GM18499 (cell line): Measurements from ENCODE around the gene ULK4.
"Not testable (repeated sequence)": the region's sequence is repeated elsewhere in the genome, so short reads cannot be mapped to it uniquely, and the experiment has no call there.

Experiments
- ATAC-seq: cut with Tn5 transposase; IDR thresholded peaks from one replicate; pipeline ENCODE4 v1.9.1; 2021; ENCODE audit warnings: moderate number of reproducible peaks; ENCODE audit not compliant: insufficient read depth, unreplicated experiment

The ULK4 gene

DNA sequence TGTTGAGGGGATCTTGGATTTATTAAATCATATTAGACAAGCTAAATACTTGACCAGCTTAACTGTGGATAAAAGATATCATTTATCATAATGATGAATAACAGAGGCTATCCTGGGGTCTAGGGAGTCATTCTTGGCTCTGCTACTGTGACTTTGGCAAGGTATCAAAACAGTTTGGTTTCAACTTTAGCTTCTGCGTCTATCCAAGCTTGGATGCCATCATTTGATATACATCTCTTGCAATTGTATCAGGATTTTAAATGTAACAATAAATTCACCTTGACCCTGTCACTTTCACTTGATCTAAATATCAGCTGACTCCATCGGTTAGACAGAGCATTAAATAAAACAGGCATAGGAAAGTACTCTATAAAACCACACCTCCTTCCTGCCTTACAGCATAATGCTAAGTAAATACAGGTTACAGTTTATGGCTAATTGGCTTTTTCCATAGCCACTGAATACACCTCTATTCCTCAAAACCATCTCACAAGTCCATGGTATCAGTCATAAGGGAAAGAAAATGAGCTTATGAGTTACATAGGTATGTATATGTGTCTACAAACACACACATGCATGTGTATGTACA, 499.7 kb downstream of the ULK4 start:
- ATAC-seq: no peak

GRCh38 chr3:41460736-41461135, 501.2 kb downstream of the ULK4 start:
- ATAC-seq: no peak

DNA sequence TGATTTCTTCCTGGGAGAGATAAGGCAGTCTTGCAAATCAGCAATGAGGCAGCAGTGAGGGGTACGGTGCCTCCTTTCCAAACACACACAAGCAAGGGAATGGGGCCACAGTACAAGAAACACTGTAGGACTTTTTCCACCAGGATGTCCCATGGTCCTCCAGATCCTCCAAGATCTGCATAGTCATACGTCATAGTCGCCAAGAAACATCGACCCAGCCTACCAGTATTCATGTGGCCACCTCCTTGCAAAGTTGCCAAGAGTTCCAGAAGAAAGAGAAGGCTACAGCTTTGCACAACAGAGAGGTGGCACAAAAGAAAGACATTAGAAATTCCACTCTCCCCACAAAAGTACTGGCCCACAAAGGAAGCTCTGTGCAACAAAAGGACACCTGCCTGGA, 504.7 kb downstream of the ULK4 start:
- no peak for ATAC-seq

- no peak for ATAC-seq
Observed at GRCh38 chr3:41456162-41456561, 505.7 kb downstream of the ULK4 start.

DNA sequence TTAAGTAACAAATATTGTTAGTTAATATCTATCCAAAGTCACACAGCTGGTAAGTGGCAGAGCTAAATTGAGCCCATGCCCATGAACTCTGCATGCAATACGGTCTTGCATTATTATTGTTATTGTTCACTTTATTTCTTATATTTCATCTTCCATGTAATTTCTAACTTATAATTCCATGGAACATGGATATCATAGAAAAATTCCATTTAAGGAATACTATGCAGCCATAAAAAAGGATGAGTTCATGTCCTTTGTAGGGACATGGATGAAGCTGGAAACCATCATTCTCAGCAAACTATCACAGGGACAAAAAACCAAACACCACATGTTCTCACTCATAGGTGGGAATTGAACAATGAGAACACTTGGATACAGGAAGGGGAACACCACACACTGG, 508.3 kb downstream of the ULK4 start:
- ATAC-seq: not testable (repeated sequence)

- no peak for ATAC-seq
Observed at GRCh38 chr3:41450416-41451231, 511.3 kb downstream of the ULK4 start.

DNA sequence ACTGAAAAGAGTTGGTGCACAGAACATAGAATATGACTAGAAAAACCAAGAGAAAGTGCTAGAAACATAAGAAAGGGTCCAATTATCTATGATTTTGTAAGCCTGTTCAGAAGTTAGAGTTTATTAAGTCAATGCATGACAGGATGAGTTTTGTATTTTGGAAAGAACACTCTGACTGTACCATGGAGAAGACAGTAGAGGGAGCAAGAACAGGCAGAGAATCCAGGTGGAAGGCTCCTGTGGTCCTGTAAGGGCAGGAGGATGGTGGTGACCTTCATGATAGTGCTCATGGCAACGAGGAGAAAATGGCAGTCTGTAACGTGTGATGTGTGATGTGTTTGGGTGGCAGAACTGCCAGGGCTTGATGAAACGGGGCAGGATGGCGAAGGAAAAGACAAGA, 513.5 kb downstream of the ULK4 start:
- no peak for ATAC-seq

DNA sequence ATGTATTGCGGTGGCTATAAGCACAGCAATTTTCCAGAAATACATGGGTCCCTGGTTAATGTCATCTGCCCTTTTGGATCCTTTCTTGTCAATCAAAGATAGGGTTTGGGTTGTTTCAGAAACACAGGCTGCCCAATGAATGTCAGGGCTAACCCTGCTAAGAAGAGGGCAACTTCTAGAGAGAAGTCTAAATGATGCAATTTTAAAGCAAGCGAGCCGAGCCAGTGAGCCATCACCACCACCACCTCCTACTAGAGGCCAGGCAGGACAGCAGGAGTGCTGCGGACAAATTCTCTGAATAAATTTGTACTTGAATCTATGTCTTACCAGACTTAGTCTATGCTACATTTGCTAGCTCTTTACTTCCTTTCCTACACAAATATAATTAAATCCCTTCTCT, 514.2 kb downstream of the ULK4 start:
- no peak for ATAC-seq

DNA sequence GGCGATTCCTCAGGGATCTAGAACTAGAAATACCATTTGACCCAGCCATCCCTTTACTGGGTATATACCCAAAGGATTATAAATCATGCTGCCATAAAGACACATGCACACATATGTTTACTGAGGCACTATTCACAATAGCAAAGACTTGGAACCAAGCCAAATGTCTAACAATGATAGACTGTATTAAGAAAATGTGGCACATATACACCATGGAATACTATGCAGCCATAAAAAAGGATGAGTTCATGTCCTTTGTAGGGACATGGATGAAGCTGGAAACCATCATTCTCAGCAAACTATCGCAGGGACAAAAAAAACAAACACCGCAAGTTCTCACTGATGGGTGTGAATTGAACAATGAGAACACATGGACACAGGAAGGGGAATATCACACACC, 515.6 kb downstream of the ULK4 start:
- ATAC-seq: not testable (repeated sequence)

- ATAC-seq: no peak
Observed at GRCh38 chr3:41441568-41441967, 520.3 kb downstream of the ULK4 start.

DNA sequence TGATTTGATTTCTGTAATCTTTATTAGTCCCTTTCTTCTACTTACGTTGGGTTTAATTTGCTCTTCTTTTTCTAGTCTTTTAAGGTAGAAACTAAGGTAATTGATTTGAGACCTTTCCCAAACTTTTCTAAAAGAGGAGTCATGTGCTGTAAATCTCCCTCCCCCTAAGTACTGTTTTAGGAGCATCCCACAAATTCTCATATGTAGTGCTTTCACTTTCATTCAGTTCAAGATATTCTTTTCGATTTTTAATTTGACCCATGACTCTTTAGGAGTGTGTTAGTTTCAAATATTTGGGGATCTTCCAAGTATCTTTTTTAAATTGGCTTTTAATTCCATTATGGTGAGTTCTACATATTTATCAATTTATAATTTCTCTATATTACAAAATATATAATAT, 520.8 kb downstream of the ULK4 start:
- no peak for ATAC-seq

DNA sequence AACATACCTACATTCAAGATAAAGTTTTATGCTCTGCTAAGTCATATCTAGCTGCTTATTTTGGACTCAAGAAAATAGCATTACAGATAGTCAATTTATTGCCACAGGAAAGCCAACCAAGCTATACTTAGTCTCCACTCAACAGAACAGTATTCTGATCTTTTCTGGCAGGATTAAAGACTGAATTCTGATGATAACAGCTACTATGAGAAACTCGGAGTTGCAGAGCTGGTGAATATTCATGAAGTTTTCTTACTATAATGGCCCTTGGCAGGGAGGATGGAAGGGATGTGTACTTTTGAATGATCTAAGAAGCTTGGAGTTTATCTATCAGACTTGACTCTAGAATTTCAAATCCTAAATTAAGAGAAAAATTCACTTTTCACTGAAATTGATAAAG, 524.9 kb downstream of the ULK4 start:
- no peak for ATAC-seq

- no peak for ATAC-seq
Observed at GRCh38 chr3:41434781-41435180, 527.1 kb downstream of the ULK4 start.

GRCh38 chr3:41431386-41431785, 530.5 kb downstream of the ULK4 start:
- ATAC-seq: no peak

DNA sequence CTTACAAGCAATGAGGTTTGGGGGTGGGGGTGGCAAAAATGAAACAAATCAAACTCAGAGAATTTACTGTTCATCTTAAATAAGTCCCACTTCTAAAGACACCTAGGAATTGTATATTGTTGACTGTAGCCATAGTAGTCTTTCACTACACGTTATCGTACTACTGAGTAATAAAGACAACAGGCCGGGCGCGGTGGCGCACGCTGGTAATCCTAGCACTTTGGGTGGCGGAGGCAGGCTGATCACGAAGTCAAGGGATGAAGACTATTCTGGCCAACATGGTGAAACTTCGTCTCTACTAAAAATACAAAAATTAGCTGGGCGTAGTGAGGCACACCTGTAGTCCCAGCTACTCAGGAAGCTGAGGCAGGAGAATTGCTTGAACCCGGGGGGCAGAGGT, 531.0 kb downstream of the ULK4 start:
- no peak for ATAC-seq

DNA sequence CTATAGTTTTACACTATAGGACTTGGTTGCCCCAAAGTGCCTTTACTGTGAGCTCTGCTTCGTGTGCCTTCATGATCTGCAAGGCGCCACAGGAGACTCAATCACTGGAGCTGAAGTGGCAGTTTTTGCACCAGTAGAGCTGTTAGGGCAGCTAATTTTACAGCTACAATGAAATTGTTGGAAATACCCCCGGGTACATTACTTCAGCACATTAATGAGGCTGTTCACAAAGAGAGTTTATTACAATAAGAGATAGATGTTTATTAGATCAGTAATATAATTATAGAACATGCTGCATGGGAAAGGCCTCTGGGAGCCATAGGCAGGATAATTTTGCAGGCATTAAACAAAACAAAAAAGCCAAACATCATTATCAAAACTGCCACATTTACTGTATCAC, 531.5 kb downstream of the ULK4 start:
- no peak for ATAC-seq

DNA sequence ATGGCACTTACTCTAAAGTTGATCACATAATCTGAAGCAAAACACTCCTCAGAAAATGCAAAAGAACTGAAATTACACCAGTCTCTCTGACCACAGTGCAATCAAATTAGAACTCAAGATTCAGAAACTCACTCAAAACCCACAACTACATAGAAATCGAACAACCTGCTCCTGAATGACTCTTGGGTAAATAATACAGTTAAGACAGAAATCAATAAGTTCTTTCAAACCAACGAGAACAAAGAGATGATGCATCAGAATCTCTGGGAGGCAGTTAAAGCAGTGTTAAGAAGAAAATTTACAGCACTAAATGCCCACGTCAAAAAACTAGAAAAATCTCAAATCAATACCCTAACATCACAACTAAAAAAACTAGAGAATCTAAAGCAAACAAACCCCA, 535.4 kb downstream of the ULK4 start:
- no peak for ATAC-seq

DNA sequence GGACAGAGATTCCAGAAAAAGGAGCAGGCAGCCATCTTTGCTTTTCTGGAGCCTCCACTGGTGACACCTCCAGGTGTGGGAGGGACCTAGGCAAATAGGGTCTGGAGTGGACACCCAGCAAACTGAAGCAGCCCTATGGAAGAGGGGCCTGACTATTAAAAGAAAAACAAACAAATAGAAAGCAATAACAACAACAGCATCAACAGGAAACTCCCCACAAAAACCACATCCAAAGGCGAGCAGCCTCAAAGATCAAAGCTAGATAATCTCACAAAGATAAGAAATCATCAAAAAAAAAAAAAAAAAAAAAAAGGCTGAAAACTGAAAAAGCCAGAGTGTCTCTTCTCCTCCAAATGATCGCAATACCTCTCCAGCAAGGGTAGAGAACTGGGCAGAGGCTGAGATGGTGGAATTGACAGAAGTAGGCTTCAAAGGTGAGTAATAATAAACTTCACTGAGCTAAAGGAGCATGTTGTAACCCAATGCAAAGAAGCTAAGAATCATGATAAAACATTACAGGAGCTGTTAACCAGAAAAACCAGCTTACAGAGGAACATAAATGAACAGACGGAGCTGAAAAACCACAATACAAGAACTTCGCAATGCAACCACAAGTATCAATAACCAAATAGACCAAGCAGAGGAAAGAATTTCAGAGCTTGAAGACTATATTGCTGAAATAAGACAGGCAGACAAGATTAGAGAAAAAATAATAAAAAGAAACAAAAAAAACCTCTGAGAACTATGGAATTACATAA, 537.2 kb downstream of the ULK4 start:
- no peak for ATAC-seq

DNA sequence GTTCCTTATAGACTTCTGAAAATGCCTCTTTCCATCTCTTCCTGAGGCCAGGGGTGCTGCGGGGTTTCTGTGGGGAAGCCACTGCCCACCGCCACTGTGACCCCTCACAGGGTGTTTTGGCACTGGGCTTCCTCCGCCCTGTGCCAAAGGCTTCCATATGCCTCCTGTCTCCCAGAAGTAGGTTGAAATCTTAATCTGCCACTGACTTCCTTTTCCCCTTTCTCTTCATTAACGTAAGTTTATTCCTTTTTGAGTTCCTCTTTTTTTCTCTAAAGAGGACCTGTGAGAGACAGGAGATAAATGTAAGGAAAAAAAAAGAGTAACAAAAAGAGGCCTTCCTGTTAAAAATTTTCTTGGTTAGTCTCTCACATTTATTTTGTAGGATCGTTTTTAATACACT, 542.1 kb downstream of the ULK4 start:
- ATAC-seq: no peak

DNA sequence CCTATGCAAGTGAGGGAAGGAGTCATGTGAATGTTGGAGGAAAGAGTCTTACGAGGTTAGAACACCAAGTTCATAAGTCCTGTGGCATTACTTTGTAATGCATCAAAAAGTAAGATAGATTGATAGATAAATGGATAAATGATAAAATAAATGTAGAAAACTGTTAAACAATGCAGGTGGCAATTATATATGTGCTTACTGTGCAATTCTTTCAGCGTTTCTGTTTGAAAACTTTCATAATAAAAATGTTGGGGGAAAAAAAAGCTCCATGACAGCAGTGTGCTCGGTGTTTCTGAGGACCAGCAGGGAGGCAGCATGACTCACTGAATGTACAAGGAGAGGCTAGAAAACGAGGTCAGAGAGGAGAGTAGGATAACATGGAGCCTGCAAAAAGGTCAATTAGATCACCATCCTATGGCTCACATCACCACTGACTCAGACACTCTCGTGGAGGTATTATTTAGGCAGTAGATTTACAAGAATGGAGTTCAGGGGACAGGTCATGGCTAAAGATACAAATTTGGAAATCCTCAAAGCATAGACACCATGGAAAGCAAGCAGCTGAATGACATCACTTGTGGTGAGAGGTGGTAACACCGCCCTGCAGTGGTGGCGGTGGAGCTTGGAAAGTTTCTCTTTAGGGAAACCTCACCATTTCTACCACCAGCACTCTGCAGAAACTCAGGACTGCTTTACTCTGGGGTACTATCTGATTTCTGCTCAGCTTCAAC, 542.8 kb downstream of the ULK4 start:
- no peak for ATAC-seq

- no peak for ATAC-seq
Observed at GRCh38 chr3:41417574-41417973, 544.3 kb downstream of the ULK4 start.
